Thyroid gland (tissue), 4 donors: ENCODE results near the gene AMBN.

Experiments used
- POLR2A ChIP-seq, 2 donors: fragments of 450-650 bp; IDR thresholded peaks; one replicate each; pipeline ENCODE4 v1.6.1; 2017; ENCODE audit warnings: antibody characterized with exemption in 2 of 2, mild to moderate bottlenecking in 2 of 2, moderate library complexity in 1 of 2
- TF ChIP-seq, protein P1 (sequence below), 6 experiments: fragments of 200-600 bp in 3 of 6; fragments of 450-650 bp in 3 of 6; sonication (generic) in 3 of 6; IDR thresholded peaks; one replicate each; pipeline ENCODE4 v1.5.1; 2016 to 2019; ENCODE audit warnings: antibody characterized with exemption in 6 of 6, mild to moderate bottlenecking in 2 of 6, inconsistent platforms in 1 of 6, moderate library complexity in 1 of 6

DNA sequence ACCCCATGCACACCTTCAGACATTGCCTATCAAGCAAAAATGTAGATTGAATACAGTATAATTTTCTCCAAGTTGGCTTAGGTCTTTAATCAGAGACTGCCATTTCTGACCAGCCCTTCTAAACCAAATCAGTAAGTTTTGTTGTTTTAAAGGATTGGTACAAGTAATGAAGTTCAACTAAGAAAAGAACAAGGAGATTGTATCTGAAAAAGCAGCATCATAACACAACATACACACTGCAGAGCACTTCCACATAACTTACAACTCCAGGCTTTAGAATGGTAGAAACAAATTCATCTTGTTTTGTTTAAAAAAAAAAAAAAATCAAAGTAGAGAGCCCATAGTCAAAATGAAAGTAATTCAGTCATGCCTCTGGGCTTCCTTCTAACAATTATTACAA, 16.1 kb upstream of the AMBN start:
- TF ChIP-seq POLR2A (IDR thresholded peaks at IDR 0.05) = no peak
- TF ChIP-seq, protein P1, sequence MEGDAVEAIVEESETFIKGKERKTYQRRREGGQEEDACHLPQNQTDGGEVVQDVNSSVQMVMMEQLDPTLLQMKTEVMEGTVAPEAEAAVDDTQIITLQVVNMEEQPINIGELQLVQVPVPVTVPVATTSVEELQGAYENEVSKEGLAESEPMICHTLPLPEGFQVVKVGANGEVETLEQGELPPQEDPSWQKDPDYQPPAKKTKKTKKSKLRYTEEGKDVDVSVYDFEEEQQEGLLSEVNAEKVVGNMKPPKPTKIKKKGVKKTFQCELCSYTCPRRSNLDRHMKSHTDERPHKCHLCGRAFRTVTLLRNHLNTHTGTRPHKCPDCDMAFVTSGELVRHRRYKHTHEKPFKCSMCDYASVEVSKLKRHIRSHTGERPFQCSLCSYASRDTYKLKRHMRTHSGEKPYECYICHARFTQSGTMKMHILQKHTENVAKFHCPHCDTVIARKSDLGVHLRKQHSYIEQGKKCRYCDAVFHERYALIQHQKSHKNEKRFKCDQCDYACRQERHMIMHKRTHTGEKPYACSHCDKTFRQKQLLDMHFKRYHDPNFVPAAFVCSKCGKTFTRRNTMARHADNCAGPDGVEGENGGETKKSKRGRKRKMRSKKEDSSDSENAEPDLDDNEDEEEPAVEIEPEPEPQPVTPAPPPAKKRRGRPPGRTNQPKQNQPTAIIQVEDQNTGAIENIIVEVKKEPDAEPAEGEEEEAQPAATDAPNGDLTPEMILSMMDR (IDR thresholded peaks at IDR 0.05) = no peak
